ENCODE measurements around the gene ZNF891.
A peak's percentile ranks its signal among the peaks of the same experiment; 100 is the strongest.

The ZNF891 gene

DNA sequence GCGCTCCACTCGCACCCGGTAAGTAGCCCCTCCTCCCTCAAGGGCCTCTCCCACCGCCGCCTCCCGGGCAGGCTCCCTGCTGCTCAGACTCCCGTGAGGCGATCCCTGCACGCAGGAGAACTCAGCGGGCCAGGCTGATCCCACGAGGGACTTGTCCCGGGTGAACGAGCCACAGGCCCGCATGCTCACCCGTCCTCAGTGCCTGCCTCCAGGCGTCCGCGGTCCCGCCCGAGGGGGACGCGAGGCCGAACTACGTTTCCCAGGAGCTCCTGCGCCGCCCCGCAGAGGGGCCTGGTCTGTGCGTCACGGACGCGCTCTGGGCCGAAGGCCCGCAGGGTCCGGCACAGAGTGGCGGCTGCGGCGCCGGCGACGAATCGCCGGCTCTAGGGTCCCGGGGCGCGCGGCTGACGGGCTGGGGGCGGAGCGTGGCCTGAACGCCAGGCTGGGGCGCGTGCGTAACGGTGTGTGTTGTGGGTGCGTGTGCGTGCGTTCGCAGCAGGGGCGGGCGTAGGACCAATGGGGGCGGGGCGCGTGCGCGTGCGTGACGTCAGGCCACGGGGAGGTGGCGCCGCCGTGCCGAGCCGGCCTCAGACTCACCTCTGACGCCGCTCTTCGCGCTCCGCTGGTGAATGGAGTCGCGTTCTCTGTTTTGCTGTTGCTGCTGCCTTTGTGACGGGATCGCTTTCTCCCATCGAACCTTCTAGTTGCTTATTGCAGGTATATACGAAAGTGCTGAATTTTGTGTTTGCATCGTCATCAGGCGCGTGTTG lies at the start of gene ZNF891, which contains the start of gene ZNF10:
ZNF891 (minus strand) TSS at position 237 of the 770 bp plus-strand sequence. CDS start 8,356 bp downstream, outside the sequence.
ZNF10 (plus strand) TSS at position 590 of the 770 bp plus-strand sequence. CDS start 13,866 bp downstream, outside the sequence.
- peak; percentile 99 for DNase-seq

DNA sequence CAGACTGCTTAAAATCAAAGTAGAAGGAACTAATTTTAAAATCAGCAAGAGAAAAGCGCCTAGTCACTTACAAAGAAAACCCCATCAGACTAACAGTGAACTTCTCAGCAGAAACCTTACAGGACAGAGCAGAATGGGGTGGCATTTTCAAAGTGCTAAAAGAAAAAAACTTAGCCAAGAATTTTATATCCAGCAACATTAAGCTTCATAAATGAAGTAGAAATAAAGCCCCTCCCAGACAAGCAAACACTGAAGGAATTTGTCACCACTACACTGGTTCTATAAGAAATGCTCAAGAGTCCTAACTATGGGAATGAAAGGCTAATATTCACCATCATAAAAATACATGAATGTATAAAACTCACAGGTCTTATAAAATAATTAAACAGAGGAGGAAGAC lies 44.8 kb upstream of the ZNF891 start:
- DNase-seq, result no peak

DNA sequence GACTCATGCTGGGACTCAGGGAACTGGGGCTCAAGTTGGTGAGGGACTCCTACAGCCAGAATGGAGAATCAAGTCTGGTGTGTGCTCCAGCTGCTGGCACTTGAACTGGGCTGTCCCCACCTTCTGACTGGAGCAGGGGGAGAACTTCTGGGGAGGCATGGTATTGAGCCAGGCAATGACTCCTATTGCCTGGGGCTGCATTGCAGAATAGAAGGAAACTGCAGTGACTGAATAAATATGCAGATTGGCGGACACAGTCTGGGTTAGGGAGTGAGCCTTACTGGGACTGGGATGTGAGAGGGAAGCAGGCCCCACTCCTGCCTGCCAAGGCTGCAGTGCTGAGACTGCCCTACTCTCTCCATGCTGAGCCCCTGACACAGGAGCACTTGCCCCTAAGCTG lies 42.4 kb upstream of the ZNF891 start:
- no peak for DNase-seq

DNA sequence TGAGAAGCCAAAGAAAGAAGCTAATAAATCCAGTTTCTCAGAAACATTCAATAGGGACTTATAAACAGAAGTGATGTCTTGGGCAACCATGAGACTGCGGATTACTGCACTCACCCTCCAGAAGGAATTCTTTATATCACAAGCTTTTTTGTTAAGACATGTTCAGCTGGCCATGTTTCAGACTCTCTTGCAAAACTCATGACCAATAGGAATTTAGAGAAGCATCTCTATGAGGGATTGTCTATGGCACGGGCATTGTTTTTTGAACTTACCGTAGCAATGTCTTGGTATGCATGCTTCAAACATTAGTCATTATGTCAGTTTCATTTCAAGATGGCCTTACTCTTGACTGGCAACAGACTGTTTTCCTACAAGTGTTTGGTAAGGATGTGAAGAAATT lies 35.7 kb upstream of the ZNF891 start:
- no peak for DNase-seq

DNA sequence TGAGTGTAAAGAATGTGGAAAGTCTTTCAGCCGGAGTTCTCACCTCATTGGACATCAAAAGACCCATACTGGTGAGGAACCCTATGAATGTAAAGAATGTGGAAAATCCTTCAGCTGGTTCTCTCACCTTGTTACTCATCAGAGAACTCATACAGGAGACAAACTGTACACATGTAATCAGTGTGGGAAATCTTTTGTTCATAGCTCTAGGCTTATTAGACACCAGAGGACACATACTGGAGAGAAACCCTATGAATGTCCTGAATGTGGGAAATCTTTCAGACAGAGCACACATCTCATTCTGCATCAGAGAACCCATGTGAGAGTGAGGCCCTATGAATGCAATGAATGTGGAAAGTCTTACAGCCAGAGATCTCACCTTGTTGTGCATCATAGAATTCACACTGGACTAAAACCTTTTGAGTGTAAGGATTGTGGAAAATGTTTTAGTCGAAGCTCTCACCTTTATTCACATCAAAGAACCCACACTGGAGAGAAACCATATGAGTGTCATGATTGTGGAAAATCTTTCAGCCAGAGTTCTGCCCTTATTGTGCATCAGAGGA lies 26.1 kb upstream of the ZNF891 start:
- no peak for DNase-seq

DNA sequence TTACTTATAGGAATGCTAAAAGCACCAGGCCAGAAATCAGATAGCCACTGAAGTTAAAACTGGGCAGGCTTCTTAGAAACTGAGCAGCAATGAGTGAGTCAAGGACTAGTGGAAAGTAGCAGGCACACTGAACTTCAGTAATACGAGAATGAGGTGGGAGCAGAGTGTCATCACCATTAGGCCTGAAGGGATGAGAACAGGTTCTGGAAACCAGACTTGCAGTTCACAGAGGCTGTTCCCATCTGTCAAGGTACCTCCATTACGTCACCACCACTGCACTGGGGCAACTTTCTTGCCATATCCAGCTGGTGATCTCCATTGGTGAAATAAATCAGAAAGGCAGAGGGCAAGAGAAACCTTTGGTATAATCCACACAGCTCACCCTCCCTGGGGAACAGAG lies 15.9 kb upstream of the ZNF891 start:
- no peak for DNase-seq

DNA sequence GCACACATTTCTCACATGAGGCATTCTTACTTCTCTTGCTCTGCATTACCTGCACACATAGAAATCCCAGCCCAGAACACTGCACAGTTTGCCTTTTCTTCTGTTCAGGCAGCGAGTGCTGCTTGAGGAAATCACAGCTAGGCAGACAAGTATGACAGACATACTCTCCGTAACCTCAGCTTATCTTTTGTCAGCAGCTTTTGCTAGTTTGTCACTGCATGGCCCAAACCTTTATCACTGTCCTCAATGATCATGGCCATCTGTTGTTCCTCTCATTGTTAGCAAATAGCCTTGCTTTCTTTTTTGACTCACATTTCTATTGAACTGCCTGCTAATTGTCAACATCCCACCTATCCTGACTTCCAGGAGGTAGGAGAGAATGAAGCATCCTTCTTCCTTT lies 5.7 kb upstream of the ZNF891 start:
- no peak for DNase-seq

DNA sequence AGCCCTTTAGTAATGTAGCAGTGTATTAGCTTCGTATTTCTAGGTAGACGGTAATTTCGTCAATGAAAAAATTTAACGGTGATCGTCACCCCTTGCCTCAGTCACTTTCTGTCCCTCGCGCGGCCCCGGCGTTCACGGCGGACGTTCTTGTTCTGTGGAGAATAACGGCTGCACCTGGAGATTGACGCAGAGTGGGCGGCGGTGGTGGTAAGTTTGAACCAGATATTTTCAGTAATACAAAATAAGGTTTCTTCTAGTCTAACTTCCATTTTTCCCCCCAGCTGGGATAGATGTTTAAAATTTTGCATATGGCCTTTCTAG lies 694 bp upstream of the ZNF891 start:
- DNase-seq, result no peak

DNA sequence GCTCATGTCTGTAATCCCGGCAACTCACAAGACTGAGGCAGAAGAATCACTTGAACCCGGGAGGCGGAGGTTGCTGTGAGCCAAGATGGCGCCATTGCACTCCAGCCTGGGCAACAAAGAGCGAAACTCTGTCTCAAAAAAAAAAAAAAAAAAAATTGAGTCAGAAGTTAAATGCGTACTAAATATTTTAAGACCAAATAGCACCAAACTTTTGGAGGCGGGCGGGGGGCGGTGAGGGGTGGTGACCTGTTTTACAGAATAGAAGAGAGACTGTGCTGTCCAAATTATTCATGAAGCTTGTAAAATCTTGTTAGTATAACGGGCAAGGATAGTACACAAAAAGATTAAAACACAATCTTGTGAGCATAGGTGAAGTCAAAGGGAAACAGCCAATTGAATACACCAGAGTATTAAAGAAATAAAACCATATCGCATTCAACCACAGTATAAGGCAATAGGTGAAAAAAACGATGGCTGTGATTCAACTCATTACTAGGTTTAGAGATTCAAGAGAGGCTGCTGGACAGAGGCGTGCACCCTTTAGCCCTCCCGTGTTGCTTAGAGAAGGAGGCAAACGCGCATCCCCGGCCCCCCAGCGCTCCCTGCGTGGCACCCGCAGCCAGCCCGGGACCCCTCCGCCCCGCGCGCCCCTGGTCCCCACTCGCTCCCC lies 571 bp downstream of the ZNF891 start:
- no peak for DNase-seq

DNA sequence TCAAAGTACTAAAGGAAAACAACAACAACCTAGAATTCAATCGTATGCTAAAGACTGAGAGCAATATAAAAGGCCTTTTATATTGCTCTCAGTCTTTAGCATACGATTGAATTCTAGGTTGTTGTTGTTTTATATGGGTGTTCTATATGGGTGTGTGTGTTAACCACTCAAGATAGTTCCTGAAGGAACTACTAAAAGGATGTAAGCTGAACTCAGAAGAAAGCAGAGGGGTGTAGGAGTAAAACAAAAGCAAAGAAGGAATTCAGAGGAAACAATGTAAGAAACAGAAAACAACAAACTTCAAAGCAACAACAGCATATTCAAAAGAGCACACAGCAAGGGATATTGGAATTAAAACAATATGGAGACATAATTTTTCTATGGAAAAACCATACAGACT lies 5.4 kb downstream of the ZNF891 start:
- no peak for DNase-seq

DNA sequence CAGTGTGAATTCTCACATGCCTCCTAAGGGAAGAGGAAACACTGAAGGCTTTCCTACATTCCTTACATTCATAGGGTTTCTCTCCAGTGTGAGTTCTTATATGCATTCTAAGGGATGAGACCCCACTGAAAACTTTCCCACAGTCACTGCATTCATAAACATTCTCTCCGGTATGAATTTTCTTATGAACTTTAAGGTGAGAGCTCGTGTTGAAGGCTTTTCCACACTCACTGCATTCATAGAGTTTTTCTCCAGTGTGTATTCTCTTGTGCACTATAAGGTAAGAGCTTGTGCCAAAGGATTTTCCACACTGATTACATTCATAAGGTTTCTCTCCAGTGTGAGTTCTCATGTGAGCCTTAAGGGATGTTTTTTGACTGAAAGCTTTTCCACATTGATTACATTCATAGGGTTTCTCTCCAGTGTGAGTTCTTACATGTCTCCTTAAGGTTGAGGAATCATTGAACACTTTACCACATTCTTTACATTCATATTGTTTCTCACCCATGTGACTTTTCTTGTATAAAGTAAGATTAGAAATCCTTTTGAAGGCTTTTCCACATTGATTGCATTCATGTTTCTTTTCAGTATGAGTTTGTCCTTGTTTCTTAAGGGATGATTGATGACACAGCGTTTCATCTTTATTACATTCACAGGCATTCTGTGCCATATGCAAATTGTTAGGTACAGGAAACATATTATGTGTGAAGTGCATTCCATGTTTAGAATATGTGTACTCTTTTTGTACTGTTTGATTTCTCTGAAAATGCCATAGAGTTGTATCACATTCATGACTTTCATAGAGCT lies 9.5 kb downstream of the ZNF891 start:
- no peak for DNase-seq

DNA sequence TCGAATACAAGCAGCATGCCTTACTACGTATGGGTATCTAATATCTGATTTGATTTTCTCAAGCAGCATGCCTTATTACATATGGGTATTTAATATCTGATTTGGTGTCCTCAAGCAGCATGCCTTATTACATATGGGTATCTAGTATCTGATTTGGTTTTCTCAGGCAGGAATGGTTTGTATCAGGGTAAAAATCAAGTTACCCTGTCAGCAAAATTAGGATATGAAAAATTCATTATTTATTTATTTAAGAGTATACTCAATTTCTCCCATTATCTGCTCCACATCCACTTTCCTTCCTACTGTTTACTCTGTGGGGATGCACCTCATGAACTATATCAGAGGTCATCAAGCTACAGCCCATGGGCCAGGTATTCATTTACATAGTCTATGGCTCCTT lies 21.9 kb downstream of the ZNF891 start:
- DNase-seq, result no peak

DNA sequence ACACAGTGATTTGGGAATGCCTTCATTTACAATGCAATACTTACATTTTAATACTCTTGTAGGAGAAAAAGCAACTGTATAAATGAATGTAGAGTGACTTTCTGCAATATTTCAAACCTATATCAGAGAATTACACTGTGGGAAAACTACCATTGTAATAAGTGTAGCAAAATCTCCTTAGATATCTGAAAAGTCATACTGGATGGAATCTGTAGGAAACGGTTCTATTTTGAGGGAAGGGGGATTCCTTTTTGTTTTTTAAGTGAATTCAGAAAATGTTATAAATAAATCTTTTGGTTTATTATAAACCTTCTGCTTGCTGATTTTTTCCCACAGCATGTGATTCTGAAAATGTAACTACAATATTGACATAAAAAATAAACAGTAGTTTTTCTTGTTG lies 23.0 kb downstream of the ZNF891 start:
- DNase-seq, result no peak

DNA sequence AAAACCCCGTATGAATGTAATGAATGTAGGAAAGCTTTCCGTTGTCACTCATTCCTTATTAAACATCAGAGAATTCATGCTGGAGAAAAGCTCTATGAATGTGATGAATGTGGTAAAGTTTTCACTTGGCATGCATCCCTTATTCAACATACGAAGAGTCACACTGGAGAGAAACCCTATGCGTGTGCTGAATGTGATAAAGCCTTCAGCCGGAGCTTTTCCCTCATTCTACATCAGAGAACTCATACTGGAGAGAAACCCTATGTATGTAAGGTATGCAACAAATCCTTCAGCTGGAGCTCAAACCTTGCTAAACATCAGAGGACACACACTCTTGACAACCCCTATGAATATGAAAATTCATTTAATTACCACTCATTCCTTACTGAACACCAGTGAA lies 23.8 kb downstream of the ZNF891 start:
- DNase-seq, result no peak

DNA sequence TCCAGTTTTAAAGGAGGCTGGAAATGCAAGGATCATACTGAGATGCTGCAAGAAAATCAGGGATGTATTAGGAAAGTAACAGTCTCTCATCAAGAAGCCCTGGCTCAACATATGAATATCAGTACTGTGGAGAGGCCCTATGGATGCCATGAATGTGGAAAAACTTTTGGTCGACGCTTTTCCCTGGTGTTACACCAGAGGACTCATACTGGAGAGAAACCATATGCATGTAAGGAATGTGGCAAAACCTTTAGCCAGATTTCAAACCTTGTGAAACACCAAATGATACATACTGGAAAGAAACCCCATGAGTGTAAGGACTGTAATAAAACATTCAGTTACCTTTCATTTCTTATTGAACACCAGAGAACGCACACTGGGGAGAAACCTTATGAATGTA lies 24.5 kb downstream of the ZNF891 start:
- DNase-seq, result no peak

DNA sequence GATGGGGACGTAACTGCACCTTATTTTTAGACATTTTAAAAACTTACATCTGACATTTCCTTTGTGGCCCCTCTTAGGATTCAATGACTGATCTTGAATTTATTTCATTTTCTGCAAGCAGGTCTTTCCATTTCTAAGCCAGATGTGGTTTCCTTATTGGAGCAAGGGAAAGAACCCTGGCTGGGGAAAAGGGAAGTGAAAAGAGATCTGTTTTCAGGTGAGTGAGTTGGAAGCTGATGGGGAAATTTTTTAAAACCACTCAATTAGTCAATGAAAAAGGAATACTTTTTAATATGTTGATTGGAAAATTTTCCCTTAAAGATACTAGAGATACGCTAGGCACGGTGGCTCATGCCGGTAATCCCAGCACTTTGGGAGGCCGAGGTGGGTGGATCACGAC lies 46.7 kb downstream of the ZNF891 start:
- DNase-seq, result no peak

DNA sequence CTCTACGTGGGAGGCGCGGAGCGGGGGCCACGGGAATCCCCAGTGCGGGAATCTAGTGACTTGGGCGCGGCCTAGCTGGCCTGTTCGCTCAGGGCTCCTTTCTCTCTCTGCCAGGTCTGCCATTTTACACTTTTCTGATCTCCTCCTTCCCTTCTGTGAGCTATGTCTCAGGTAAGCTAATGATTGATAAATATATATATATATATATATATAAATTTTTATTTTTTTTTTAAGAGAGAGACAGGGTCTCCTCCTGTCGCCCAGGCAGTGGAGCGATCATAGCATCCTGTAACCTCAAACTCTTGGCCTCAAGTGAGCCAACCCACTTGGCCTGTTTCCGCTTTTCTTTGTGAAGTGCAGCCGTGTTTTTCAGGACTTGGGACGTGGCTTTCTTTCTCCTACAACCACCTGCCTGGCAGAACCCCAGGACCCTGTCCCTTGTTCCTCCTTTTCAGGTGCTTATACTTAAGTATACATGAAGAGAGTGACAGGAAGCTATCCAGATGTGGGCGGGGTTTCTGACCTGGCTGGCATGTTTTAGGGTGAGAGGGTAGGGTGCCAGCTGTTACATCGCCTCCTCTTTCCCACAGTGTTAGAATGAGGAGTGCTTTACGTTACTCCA lies 48.8 kb downstream of the ZNF891 start:
- DNase-seq, result no peak

DNA sequence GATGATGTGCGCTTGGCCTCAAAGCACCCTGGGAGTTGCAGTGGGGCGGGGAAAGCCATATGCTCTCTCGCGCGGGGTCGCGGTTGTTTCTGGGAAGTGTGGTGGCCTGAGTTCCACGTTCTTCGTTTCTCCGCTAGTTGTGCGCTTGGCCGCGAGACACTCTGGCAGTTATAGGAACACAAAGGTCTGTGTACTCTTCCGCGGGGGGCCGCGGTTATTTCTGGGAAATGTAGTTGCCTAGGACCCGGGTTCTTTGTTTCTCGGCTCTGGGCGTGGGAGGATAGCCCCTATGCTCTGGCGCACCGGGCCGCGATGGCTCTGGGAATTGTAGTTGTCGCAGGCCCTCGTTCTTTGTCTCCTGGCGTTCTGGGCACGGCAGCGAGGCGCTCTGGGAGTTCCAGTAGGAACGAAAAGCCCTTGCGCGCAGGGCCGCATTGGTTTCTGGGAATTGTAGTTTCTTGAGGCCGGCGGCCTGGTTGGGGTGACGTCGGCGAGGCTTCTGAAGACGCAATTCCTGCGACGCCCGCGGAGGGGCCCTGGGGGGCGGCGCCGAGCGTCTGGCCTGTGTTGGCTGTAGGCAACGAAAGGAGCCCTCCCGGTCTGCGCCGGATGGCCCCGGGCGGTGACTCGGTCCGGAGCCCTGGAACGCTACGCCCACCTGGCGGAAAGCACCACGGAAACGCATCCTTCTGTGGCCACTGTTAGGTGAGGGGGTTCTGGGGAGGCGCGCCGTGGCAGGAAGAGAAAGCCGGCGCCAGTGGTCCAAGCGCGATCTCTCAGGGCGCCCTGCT lies 49.5 kb downstream of the ZNF891 start, which contains the start of gene ZNF140:
ZNF140 (plus strand) TSS at position 556 of the 791 bp plus-strand sequence. CDS start 398 bp downstream, outside the sequence.
- peak; percentile 96 for DNase-seq

DNA sequence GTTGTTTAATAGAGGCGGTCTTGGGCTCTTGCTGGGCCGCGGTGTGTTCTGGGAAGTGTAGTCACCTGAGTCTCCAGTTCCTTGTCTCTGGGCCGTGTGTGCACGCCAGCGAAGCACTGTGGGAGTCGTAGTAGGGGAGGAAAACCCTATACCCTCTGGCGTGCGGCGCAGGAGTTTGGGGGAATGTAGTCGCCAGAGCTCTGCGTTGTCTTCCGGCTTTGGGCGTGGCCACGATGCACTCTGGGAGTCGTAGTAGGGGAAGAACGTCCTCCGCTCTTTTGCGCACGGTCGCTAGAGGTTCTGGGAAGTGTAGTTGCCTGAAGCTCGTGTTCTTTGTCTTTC lies 50.1 kb downstream of the ZNF891 start:
- no peak for DNase-seq

DNA sequence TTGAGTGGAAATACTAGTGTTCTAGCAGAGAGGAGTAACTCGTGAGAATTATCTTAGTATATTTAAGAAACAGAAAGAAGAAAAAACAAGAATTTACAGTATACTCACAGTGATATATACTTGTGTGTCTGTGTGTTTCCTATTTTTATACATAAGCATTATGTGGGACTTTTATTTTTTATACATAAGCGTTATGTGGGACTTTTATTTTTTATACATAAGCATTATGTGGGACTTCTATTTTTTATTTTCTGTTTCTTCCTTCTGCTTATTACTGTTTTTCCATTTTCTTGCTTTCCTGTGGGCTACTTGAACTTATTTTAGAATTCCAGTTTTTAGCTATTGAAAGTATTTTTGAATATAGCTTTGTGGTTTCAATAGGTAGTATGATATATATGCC lies 56.2 kb downstream of the ZNF891 start:
- no peak for DNase-seq

DNA sequence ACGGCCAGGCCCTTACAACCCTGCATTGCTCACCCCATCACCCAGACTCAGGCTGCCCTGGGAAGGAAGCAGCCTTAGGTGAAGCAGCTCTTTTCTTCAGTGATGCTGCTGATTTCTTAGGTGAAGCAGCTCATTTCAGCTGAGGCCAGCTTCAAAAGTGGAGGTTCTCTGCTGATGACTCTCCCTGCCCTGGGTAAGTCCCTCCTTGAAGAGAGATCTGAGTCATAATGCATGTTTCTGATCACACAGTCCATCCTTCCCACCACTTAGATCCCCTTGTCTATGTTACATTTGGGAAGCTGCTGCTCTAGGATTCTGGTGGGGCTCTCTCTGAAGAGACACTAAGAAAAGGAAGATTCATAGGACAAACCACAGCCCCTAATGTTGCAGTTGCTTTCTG lies 66.5 kb downstream of the ZNF891 start:
- DNase-seq, result no peak

DNA sequence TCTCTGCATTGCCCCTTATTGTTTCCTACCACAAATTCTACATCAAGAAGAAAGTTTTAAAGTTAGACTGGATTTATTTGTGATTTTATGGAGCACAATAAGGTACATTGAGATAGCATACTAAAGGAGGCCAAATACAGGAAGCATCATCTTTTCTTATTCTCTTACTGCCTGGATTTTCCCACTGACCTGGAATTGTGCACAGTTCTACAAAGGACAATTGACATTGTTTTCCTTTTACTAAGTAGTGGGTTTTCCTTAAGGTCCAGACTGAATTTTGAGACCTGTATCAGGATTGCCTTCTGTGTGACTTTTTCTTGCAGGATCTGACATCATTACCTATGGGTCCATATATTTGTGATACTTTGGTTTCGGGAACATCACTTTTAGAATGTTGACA lies 68.1 kb downstream of the ZNF891 start:
- no peak for DNase-seq

Measured in right forelimb (tissue), 1 donor.